Fibroblast of the conjunctiva (primary cell): ENCODE measurements around the gene PRAMEF12.
"Not testable (repeated sequence)": the region's sequence is repeated elsewhere in the genome, so short reads cannot be mapped to it uniquely, and the experiment has no call there.

Experiments
- DNase-seq: peaks from one replicate; pipeline ENCODE4 v3.0.0-alpha.2; 2010; ENCODE audit warnings: low read depth

PRAMEF12 gene

DNA sequence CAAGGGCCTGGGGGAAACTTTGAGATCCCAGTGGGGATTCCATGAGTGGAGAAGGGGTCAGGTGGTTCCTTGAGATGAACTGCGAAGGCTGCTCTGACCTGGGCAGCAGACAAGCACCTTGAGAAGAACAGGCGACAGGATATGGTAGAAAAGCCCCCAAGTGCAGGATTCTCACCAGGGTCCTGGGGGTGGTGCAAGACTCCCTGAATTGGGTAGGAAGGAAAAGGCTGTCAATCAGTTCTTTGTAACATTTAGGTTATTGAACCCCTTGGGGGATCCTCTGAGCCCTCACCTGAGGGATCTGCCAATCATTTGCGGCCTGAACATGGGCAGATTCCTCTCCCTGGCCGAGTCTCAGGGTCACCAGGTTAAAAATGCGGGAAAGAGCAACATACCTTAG is 2.4 kb upstream of the PRAMEF12 start:
- DNase-seq: no peak

DNA sequence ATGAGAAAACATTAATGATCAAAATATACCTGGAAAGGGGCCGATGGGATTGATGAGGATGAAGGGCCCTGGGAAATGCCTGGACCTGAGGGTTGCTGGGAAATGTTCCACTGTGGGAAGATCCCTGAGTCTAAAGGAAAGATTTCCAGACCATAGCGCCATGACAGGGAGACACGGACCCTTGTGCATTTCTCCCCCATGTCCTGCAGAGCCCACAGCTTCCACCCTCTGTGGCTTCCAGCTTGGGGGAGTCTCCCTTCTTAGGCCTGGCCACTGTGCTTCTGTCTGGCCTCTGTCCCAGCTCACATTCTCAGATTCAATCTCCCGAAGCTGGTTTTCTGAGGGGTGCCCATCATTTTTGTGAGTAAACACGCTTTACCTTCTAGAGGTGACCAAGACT is 1.0 kb upstream of the PRAMEF12 start:
- no peak for DNase-seq

- no peak for DNase-seq
These were observed 1.3 kb downstream of the PRAMEF12 start for GRCh38 chr1:12774801-12775345.

DNA sequence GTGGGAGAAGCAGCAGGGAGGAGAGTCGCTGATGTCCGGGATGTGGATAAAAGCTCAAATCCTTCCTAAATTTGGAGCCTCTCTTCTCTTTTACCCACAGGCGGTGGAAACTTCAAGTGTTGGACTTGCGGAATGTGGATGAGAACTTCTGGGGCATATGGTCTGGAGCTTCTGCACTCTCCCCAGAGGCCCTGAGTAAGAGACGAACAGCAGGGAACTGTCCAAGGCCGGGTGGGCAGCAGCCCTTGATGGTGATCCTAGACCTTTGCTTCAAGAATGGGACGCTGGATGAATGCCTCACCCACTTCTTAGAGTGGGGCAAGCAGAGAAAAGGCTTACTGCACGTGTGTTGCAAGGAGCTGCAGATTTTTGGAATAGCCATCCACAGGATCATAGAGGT is 1.9 kb downstream of the PRAMEF12 start:
- DNase-seq: no peak

DNA sequence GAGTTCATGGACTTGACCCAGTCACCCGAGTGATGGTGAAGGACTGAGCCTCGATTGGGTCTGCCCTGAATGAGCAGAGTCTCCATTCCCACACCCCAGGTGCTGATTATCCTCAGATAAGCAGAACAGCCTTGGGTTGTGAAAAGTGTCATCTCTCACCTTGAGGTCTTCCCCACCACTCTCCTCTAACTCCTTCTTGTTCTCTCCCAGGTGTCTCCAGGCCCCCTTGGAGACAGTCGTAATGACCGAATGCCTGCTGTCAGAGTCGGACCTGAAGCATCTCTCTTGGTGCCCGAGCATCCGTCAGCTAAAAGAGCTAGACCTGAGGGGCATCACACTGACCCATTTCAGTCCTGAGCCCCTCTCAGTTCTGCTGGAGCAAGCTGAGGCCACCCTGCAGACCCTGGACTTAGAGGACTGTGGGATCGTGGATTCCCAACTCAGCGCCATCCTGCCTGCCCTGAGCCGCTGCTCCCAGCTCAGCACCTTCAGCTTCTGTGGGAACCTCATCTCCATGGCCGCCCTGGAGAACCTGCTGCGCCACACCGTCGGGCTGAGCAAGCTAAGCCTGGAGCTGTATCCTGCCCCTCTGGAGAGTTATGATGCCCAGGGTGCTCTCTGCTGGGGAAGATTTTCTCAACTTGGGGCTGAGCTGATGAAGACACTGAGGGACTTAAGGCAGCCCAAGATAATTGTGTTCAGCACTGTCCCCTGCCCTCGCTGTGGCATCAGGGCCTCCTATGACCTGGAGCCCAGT is 3.4 kb downstream of the PRAMEF12 start:
- DNase-seq: no peak

DNA sequence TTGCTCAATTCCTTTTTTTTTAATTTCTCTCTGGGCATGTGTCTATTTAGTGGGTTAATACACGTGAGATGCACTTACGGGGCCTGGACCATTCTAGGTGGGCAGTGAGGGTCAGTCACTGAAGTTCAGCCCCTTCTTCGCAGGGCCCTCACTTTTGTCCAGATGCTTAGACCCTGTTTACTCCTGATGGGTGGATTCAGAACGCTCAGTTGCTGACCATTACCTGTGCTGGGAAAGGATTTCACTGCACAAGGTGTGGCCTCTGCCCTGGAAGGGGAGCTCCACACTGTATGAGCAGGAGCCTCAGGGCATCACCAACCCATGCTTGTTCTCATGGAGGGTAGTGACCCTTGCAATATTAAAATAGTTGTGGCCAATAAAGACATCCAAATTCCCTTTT is 4.5 kb downstream of the PRAMEF12 start:
- no peak for DNase-seq

DNA sequence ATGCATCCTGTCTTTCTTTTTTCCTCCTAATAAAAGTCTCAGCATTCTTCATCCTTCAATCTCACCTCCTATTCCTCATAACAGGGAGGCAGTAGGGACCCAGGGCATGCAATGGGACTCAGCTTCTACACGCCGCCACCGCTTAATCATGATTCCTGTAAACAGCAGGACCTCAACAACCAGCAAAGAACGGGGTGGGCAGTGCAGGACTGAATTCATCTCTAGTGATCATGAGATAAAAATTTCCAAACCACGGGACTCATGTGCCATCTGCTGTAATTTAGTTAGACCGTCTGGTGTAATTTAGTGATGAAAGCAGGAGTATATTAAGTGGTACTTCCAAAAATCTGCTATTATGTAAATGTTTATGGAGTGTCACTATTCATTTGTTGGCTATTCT is 5.4 kb downstream of the PRAMEF12 start:
- DNase-seq: no peak

GRCh38 chr1:12781488-12781887 is 8.0 kb downstream of the PRAMEF12 start:
- not testable (repeated sequence) for DNase-seq

GRCh38 chr1:12783783-12784182 is 10.2 kb downstream of the PRAMEF12 start:
- DNase-seq: not testable (repeated sequence)

GRCh38 chr1:12784729-12785128 is 11.2 kb downstream of the PRAMEF12 start:
- DNase-seq: not testable (repeated sequence)

- not testable (repeated sequence) for DNase-seq
These were observed 17.6 kb downstream of the PRAMEF12 start, which contains the start of gene PRAMEF1 for GRCh38 chr1:12791097-12791496. Gene PRAMEF1, plus strand, starts transcription at chr1:12791397. Its CDS starts 1,831 bp downstream, at chr1:12793228.

DNA sequence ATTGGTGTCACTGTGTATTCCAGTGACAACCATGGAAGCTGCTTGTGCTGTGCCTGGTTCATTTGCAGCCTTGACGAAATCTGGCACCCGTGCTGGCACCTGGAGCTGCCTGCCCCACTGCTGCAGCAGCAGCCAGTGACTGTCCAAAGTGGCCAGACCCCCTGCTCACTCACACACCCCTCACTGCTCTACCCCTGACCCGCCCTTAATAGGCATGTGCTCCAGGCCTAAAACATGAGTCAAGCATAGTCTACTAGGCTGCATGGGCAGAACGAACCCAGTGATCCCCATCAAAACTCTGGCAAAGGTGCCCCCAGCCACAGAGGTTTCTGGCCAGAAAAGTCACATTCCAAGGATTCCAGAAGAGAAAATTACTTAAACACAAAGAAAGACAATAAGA is 25.4 kb downstream of the PRAMEF12 start:
- no peak for DNase-seq

GRCh38 chr1:12799730-12800129 is 26.2 kb downstream of the PRAMEF12 start:
- DNase-seq: no peak

- no peak for DNase-seq
These were observed 36.4 kb downstream of the PRAMEF12 start for GRCh38 chr1:12809933-12810332.

DNA sequence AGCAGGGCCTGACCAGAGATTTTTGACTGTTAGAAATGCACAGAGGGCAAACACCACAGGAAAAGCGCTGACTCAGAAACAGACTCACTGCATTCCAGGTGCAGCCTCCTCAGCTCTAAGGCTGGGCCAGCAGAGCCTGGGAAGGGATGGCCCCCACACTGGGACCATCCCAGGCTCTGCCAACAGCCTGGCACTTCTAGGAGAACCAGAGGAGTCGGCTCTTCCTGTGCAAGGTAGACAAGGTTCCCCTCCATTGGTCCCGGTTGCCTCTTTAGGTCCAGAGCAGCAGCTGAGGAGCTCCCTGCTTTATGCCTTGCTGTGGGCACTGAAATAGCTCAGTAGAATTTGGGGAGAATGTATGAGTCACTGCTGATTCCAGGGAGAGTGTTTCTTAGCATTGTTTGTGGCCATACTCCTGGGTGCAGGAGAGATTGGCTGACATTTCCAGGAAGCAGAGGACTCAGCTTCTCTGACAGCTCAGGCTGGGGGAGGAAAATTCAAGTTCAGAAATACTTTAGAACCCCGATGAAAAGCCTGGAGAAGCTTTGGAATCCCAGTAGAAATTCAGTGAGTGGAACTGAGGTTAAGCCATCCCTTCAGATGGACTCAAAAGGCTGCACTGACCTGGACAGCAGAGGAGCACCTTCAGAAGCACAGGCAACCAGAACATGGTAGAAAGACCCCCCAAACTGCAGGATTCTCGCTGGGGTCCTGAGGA is 37.3 kb downstream of the PRAMEF12 start:
- no peak for DNase-seq

- DNase-seq: no peak
These were observed 37.9 kb downstream of the PRAMEF12 start for GRCh38 chr1:12811409-12811784.

- DNase-seq: not testable (repeated sequence)
These were observed 45.5 kb downstream of the PRAMEF12 start for GRCh38 chr1:12819061-12819460.
